ENCODE measurements around the gene ZBTB2.
A peak's percentile ranks its signal among the peaks of the same experiment; 100 is the strongest.

ZBTB2 gene, protein sequence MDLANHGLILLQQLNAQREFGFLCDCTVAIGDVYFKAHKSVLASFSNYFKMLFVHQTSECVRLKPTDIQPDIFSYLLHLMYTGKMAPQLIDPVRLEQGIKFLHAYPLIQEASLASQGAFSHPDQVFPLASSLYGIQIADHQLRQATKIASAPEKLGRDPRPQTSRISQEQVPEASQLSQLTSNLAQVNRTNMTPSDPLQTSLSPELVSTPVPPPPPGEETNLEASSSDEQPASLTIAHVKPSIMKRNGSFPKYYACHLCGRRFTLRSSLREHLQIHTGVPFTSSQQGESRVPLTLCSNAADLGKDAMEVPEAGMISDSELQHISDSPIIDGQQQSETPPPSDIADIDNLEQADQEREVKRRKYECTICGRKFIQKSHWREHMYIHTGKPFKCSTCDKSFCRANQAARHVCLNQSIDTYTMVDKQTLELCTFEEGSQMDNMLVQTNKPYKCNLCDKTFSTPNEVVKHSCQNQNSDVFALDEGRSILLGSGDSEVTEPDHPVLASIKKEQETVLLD

DNA sequence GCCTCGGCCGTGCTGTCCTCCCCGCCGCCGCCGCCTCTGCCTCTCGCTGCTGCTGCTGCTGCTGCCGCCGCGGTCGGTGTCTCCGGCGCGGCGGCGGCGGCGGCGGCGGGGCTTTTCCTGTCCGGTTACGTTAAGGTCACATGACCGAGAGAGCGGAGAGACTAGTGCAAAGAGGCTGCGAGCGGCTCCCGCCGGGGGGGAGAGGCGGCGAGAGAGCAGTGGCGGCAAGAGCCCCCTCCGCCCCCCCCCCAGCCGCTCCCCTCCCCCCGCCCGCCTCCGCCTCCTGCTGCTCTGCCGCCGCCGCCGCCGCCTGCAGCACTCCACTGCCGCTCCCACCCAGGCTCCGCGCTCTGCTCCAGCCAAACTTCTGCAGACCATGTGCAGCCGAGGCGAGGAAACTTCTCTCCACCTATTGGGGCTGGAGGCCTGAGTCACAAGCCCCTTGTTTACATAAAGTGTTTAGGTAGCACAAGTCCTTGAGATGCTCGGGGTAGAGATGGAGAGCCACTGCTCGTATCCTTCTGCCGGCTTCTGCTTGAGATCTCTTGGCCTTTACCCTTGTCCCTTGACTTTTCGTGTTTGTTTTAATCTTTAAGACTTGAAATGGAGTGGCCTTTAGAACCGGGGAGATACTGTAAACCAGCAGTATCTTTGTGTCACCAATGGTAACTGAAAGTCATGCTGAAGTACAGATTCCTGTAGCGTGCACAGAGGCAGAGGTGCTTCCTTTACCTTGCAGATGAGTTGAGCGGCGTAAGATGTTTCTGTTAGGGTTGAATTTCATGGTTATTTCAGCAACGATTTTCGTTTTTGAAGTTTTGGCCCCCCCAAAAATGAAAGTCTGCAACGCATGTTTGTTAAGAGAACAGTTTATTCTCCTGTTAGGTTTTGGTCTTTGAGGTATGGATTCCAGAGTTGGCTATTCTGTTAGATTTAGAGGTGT lies at the start of gene ZBTB2:
TSS of gene ZBTB2 (minus strand) at position 89 of the 943 bp plus-strand sequence. CDS start 17,922 bp downstream, outside the sequence.
- H3K4me3 ChIP-seq (replicated peaks in 1 of 2; ENCODE audit: low read depth in 2 of 2, low read length in 2 of 2): peak within 1 kb of the TSS; percentile 79 to 80
- TF ChIP-seq, protein P1, sequence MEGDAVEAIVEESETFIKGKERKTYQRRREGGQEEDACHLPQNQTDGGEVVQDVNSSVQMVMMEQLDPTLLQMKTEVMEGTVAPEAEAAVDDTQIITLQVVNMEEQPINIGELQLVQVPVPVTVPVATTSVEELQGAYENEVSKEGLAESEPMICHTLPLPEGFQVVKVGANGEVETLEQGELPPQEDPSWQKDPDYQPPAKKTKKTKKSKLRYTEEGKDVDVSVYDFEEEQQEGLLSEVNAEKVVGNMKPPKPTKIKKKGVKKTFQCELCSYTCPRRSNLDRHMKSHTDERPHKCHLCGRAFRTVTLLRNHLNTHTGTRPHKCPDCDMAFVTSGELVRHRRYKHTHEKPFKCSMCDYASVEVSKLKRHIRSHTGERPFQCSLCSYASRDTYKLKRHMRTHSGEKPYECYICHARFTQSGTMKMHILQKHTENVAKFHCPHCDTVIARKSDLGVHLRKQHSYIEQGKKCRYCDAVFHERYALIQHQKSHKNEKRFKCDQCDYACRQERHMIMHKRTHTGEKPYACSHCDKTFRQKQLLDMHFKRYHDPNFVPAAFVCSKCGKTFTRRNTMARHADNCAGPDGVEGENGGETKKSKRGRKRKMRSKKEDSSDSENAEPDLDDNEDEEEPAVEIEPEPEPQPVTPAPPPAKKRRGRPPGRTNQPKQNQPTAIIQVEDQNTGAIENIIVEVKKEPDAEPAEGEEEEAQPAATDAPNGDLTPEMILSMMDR (IDR thresholded peaks at IDR 0.05; ENCODE audit: low read depth, low read length): no peak
- peak; percentile 75 to 78 for DNase-seq (ENCODE audit: low read depth in 2 of 2)

DNA sequence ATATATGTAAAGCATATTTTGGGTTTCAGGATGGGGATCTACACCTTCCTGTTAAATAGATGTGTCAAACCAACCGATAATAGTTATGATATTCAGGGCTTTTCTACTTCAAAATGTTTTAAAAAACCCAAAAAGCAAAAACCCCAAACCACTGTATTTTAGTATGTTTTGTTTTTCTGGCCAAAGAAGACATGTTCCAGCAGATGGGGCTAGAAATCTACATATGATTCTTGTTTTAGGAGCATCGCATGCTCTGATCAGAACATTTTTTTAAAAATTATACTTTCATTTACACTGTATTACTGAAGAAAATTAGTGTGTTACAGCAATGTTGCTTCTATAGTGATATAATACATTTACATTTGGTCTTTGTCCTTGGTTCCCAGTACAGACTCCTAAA lies 49.6 kb upstream of the ZBTB2 start:
- DNase-seq (ENCODE audit: low read depth in 2 of 2): peak; percentile 62 to 67
- H3K4me3 ChIP-seq (replicated peaks in 1 of 2; ENCODE audit: low read depth in 2 of 2, low read length in 2 of 2): no peak overlapping the region
- TF ChIP-seq, protein P1 (IDR thresholded peaks at IDR 0.05; ENCODE audit: low read depth, low read length): peak; percentile 50

DNA sequence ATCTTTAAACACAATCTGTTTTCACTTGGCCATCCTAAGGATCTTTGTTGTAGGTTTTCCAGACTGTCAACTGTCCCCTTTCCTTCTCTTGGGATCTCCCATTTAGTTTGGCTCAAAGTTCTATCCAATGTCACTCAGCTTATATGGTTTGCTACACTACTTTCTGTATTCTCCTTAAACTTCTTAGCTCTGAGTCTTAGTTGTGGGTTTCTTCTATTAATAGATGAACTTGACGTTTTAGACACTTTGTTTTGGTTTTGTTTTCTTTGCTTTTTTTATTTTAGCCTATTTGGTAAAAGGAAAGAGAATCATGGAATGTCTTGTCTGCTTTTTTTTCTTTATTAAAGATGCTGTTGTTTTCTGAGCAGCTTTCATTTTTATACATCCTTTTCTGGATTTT lies 49.1 kb upstream of the ZBTB2 start:
- no peak overlapping the region for H3K4me3 ChIP-seq (replicated peaks in 1 of 2; ENCODE audit: low read depth in 2 of 2, low read length in 2 of 2)
- TF ChIP-seq, protein P1 (IDR thresholded peaks at IDR 0.05; ENCODE audit: low read depth, low read length): no peak
- no peak for DNase-seq (ENCODE audit: low read depth in 2 of 2)

DNA sequence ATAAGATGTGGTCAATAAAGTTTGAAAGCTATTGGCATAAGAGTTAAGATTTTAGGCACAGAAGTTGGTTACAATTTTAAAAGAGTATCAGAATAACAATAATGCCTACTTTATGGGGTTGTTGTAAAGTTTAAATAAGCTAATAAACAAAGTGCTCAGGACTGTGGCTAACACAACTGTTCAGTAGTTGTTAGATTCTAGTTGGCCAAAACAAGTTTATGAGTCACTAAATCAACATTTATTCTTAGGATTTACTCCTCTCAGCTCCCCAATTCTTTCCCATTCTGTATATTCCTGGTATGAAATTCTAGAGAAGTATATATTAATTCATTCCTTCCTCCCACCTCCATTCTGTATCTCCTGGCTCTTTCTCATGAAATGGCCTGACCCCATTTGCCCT lies 46.0 kb upstream of the ZBTB2 start:
- peak; percentile 28 to 57 for DNase-seq (ENCODE audit: low read depth in 2 of 2)
- H3K4me3 ChIP-seq (replicated peaks in 1 of 2; ENCODE audit: low read depth in 2 of 2, low read length in 2 of 2): no peak overlapping the region
- TF ChIP-seq, protein P1 (IDR thresholded peaks at IDR 0.05; ENCODE audit: low read depth, low read length): no peak

DNA sequence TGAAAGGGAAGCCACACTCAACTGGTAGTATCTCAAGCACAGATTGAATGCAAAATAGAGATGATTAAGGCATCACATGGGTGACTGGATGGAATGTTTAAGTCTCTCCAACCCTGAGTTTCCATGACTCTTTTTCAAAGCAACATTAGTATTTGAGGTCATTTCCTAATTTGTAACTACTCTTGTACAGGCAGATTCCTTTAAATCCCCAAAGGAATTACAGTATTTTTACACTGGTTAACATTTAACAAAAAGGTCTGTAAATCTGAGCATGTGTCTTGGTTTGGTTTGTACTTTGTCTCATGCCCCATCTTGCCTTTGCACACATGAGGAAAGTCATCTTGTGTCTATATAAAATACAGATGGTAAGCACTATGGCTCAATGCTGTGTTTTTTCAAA lies 45.4 kb upstream of the ZBTB2 start:
- H3K4me3 ChIP-seq (replicated peaks in 1 of 2; ENCODE audit: low read depth in 2 of 2, low read length in 2 of 2): no peak overlapping the region
- TF ChIP-seq, protein P1 (IDR thresholded peaks at IDR 0.05; ENCODE audit: low read depth, low read length): no peak
- peak; percentile 80 to 93 for DNase-seq (ENCODE audit: low read depth in 2 of 2)

DNA sequence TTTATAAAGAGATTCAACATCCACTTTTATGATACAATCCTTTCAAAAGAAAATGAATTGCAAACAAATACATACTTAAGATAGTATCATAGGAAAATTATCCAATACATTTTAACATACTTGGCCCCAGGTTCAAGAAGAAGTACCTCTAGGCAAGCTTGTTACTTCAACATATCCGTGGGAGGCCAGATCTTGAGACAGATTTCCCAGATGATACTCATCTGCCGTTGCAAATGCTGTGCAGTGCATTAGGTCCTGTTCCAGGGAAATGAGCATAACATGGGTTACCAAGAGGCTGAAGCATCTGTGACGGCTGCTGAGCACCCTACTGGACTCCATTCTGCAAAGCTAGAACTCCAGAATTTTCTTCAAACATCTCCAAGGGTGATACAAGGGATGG lies 44.9 kb upstream of the ZBTB2 start:
- DNase-seq (ENCODE audit: low read depth in 2 of 2): no peak
- TF ChIP-seq, protein P1 (IDR thresholded peaks at IDR 0.05; ENCODE audit: low read depth, low read length): no peak
- H3K4me3 ChIP-seq (replicated peaks in 1 of 2; ENCODE audit: low read depth in 2 of 2, low read length in 2 of 2): peak overlapping the region in 1 of 2 donors; percentile 9
